Mesendoderm (in vitro differentiated cells): ENCODE measurements around the gene VWA5A. TPM values are rescaled to one million over a fixed set of nuclear protein-coding genes. Genes with fewer than 3 reads are reported as not detected.
A peak's percentile ranks its signal among the peaks of the same experiment; 100 is the strongest.

ENCODE experiments used
- DNase-seq: peaks from one replicate; pipeline ENCODE4 v3.0.0; 2013
- H2AK5ac ChIP-seq: 2 replicates; pipeline ENCODE4 v1.6.1; 2013; ENCODE audit warnings: low read length, inconsistent platforms
- H2BK120ac ChIP-seq: 2 replicates; pipeline ENCODE4 v1.6.1; 2013; ENCODE audit warnings: low read depth, mild to moderate bottlenecking, low read length, moderate library complexity, mixed read lengths
- H2BK15ac ChIP-seq: replicated peaks from 2 replicates; pipeline ENCODE4 v1.6.1; 2013; ENCODE audit warnings: low read depth, mild to moderate bottlenecking, moderate library complexity
- H2BK5ac ChIP-seq: 2 replicates; pipeline ENCODE4 v1.6.1; 2013; ENCODE audit warnings: low read length, inconsistent platforms
- H3K18ac ChIP-seq: 2 replicates; pipeline ENCODE4 v1.6.1; 2013; ENCODE audit warnings: mild to moderate bottlenecking, low read length, mixed read lengths
- H3K23ac ChIP-seq: one replicate; pipeline ENCODE4 v1.6.1; 2013; ENCODE audit warnings: low read length
- H3K27ac ChIP-seq: 2 replicates; pipeline ENCODE4 v1.5.1; 2013; ENCODE audit warnings: low read depth, mild to moderate bottlenecking, inconsistent platforms, low read length, moderate library complexity
- H3K27me3 ChIP-seq: 2 replicates; pipeline ENCODE4 v1.6.1; 2013; ENCODE audit warnings: low read length, control low read depth, mild to moderate bottlenecking, inconsistent platforms; ENCODE audit not compliant: insufficient read depth, poor library complexity
- H3K36me3 ChIP-seq: 2 replicates; pipeline ENCODE4 v1.6.1; 2013; ENCODE audit warnings: low read length, inconsistent platforms; ENCODE audit not compliant: control insufficient read depth, insufficient read depth
- H3K4ac ChIP-seq: one replicate; pipeline ENCODE4 v1.6.1; 2013; ENCODE audit warnings: low read depth, mild to moderate bottlenecking, low read length, moderate library complexity
- H3K4me1 ChIP-seq: 2 replicates; pipeline ENCODE4 v1.6.1; 2013; ENCODE audit warnings: low read depth, low read length, inconsistent platforms; ENCODE audit not compliant: control insufficient read depth
- H3K4me2 ChIP-seq: 2 replicates; pipeline ENCODE4 v1.6.1; 2013; ENCODE audit warnings: low read length
- H3K4me3 ChIP-seq: 2 replicates; pipeline ENCODE4 v1.5.1; 2013; ENCODE audit warnings: mild to moderate bottlenecking, low read length
- H3K56ac ChIP-seq: one replicate; pipeline ENCODE4 v1.6.1; 2013; ENCODE audit warnings: low read length
- H3K79me1 ChIP-seq: 2 replicates; pipeline ENCODE4 v1.6.1; 2013; ENCODE audit warnings: low read length, inconsistent platforms
- H3K79me2 ChIP-seq: 2 replicates; pipeline ENCODE4 v1.6.1; 2013; ENCODE audit warnings: mild to moderate bottlenecking, low read length; ENCODE audit not compliant: control insufficient read depth, insufficient read depth
- H3K9ac ChIP-seq: 2 replicates; pipeline ENCODE4 v1.6.1; 2013; ENCODE audit warnings: low read length, inconsistent platforms
- H4K5ac ChIP-seq: one replicate; pipeline ENCODE4 v1.6.1; 2013; ENCODE audit warnings: low read length
- H4K8ac ChIP-seq: one replicate; pipeline ENCODE4 v1.6.1; 2013; ENCODE audit warnings: low read depth, mild to moderate bottlenecking, control low read depth, low read length, moderate library complexity
- WGBS: extraction: QIAGEN DNeasy Blood & Tissue Kit; methylation state at CpG from one replicate; pipeline ENCODE4 v1.1.7; 2013; ENCODE audit warnings: low lambda C conversion rate, missing lambda C conversion rate; ENCODE audit not compliant: insufficient coverage; ENCODE audit errors: extremely low coverage; 5-methylcytosine and 5-hydroxymethylcytosine counted together
- polyA plus RNA-seq, 2 experiments: library from polyadenylated mRNA; stranded (reverse); fragments of 200-250 nt; gene quantifications; one replicate each; pipeline ENCODE4 v1.2.3, GENCODE V29; 2013

VWA5A gene, protein sequence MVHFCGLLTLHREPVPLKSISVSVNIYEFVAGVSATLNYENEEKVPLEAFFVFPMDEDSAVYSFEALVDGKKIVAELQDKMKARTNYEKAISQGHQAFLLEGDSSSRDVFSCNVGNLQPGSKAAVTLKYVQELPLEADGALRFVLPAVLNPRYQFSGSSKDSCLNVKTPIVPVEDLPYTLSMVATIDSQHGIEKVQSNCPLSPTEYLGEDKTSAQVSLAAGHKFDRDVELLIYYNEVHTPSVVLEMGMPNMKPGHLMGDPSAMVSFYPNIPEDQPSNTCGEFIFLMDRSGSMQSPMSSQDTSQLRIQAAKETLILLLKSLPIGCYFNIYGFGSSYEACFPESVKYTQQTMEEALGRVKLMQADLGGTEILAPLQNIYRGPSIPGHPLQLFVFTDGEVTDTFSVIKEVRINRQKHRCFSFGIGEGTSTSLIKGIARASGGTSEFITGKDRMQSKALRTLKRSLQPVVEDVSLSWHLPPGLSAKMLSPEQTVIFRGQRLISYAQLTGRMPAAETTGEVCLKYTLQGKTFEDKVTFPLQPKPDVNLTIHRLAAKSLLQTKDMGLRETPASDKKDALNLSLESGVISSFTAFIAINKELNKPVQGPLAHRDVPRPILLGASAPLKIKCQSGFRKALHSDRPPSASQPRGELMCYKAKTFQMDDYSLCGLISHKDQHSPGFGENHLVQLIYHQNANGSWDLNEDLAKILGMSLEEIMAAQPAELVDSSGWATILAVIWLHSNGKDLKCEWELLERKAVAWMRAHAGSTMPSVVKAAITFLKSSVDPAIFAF
- 11.3 TPM for polyA plus RNA-seq (2013, experiment 1 of 2)
- 11.7 TPM for polyA plus RNA-seq (2013, experiment 2 of 2)

- Histone ChIP-seq H3K18ac (peak within 1 kb of the TSS; percentile 89), H3K36me3 (peaks cover 5% of the 10 kb centered on the region), H3K56ac (peak within 1 kb of the TSS; percentile 91), H3K4me1 (peaks cover 3% of the 10 kb centered on the region), H3K23ac (no peak within 1 kb of the TSS), H3K4me2 (peak within 1 kb of the TSS; percentile 63), H3K9ac (peak within 1 kb of the TSS; percentile 86), H2BK15ac (no peak within 1 kb of the TSS), H3K4ac (peak within 1 kb of the TSS; percentile 87), H4K5ac (peak within 1 kb of the TSS; percentile 10), H3K79me1 (no peaks in the 10 kb centered on the region), H3K27ac (peak within 1 kb of the TSS; percentile 75), H2AK5ac (no peak within 1 kb of the TSS), H2BK5ac (peak within 1 kb of the TSS; percentile 82), H3K27me3 (no peaks in the 10 kb centered on the region), H4K8ac (no peak within 1 kb of the TSS), H3K79me2 (no peaks in the 10 kb centered on the region), H3K4me3 (peak within 1 kb of the TSS; percentile 76), H2BK120ac (peak within 1 kb of the TSS; percentile 56)
- peak; percentile 97 for DNase-seq
- no CpG with 5 or more reads among the region's 16 CpGs for WGBS
Measured at GRCh38 chr11:124114942-124115781, at the start of gene VWA5A. Gene VWA5A (plus strand): TSS chr11:124115450. CDS start chr11:124117512, 2,062 bp downstream.

- no peaks in the 10 kb centered on the region for H3K27me3 ChIP-seq
Measured at GRCh38 chr11:124068601-124069110, 46.6 kb upstream of the VWA5A start.

DNA sequence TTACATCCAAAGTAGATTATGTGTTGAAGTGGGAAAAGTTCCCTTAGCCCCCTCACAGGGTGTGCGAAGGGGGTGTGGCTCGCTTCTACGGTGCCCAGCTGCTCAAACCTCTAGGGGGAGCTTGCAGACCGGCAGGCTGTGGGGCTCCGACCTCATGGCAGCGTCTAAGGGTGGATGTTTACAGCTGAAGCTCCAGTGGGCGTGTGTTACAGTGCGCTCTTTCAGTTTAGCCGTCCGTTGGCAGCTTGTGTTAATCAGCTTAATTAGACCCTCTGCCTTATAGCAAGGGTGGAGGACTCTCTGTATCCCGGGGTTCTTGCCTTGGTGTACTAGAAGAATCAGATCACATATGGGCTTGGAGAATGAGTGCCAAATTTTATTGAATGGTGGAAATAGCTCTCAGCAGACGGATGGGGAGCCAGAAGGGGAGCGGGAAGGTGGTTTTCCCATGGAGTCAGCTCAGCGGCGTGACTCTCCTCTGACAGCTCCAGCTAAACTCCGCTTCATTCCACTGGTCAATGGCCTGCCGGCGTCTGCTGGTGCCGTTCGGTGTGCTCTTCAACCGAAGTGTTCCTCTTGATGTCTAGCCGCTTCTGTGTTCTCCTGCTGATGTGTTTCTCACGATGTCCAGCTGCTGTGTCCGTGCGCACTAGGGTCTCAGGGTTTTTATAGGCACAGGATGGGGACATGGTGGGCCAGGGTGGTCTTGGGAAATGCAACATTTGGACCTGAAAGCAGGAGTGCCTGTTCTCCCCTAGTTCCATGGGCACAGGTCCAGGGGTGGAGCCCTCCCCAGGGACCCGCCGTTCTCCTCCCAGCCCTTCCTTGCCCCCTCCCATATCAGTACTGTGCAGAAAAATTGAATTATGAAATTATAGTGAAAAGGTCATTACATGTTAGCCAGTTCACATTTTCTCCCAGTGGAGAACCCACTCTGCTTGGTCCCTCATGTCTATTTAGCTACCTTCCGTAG, 45.5 kb upstream of the VWA5A start:
- Histone ChIP-seq H2AK5ac (peak overlapping the region; percentile 70), H2BK15ac (no peak overlapping the region), H2BK5ac (peak overlapping the region; percentile 61), H3K79me1 (no peaks in the 10 kb centered on the region), H3K36me3 (no peaks in the 10 kb centered on the region), H3K23ac (no peak overlapping the region), H4K8ac (no peak overlapping the region), H3K27ac (no peak overlapping the region), H3K18ac (no peak overlapping the region), H3K4me2 (no peak overlapping the region), H3K27me3 (no peaks in the 10 kb centered on the region), H3K4ac (peak overlapping the region; percentile 37), H2BK120ac (no peak overlapping the region), H3K56ac (peak overlapping the region; percentile 47), H3K4me3 (no peak overlapping the region), H4K5ac (no peak overlapping the region), H3K4me1 (peaks cover 2% of the 10 kb centered on the region), H3K79me2 (no peaks in the 10 kb centered on the region), H3K9ac (peak overlapping the region; percentile 4)
- WGBS = no CpG with 5 or more reads among the region's 28 CpGs
- DNase-seq = peak; percentile 92

More at GRCh38 chr11:124068601-124069110, 46.6 kb upstream of the VWA5A start:
- H2BK120ac ChIP-seq = no peak overlapping the region
- H3K79me2 ChIP-seq = no peaks in the 10 kb centered on the region
- H3K56ac ChIP-seq = peak overlapping the region; percentile 45
- H3K4me2 ChIP-seq = no peak overlapping the region
- no CpG with 5 or more reads among the region's 4 CpGs for WGBS
- H3K36me3 ChIP-seq = no peaks in the 10 kb centered on the region
- no peak overlapping the region for H3K4me3 ChIP-seq
- no peaks in the 10 kb centered on the region for H3K79me1 ChIP-seq
- no peak overlapping the region for H3K27ac ChIP-seq
- H2AK5ac ChIP-seq = no peak overlapping the region
- H2BK15ac ChIP-seq = no peak overlapping the region
- no peak overlapping the region for H3K4ac ChIP-seq
- H4K5ac ChIP-seq = no peak overlapping the region
- H2BK5ac ChIP-seq = peak overlapping the region; percentile 73
- no peak overlapping the region for H3K23ac ChIP-seq
- H3K9ac ChIP-seq = no peak overlapping the region
- peak; percentile 94 for DNase-seq
- peaks cover 2% of the 10 kb centered on the region for H3K4me1 ChIP-seq
- no peak overlapping the region for H4K8ac ChIP-seq
- no peak overlapping the region for H3K18ac ChIP-seq

DNA sequence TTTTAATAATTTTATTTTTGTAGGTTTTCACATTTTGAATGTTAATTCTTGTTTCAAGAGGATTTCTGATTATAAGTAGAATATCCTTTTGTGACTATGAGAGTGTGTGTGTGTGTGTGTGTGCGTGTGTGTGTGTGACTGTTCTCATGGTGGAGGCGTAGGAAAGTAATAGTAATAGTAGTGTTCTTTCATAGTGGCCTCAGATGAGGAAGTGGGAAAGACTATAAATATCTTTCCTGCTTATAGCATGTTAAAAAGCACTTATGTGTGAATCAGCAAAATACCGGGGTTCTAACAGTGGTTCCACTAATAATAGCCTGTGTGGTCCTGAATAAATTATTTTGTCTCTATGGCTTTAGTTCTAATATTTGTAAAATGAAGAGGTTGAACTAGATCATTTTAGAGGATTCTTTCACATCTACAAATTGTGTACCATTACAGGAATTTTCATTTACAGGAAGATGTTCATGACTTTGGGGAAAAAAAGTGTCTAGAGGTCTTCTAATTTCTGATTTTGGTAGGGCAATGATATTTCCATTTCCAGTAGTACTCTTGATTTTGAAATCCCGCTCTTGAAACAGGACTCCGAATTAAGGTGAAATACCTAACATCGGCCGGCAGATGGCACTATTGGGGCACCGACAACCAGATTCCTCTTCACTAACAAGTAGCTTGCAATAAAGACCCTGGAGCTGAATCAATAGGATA, 44.2 kb upstream of the VWA5A start:
- no peak overlapping the region for H2AK5ac ChIP-seq
- no peaks in the 10 kb centered on the region for H3K79me2 ChIP-seq
- no peak overlapping the region for H3K9ac ChIP-seq
- no peak overlapping the region for H2BK120ac ChIP-seq
- H3K4me1 ChIP-seq = peaks cover 2% of the 10 kb centered on the region
- no peak overlapping the region for H2BK15ac ChIP-seq
- WGBS = no CpG with 5 or more reads among the region's 8 CpGs
- no peak overlapping the region for H3K4ac ChIP-seq
- no peak overlapping the region for H4K5ac ChIP-seq
- H3K79me1 ChIP-seq = no peaks in the 10 kb centered on the region
- no peak overlapping the region for H3K4me2 ChIP-seq
- H3K18ac ChIP-seq = no peak overlapping the region
- no peaks in the 10 kb centered on the region for H3K27me3 ChIP-seq
- no peaks in the 10 kb centered on the region for H3K36me3 ChIP-seq
- H2BK5ac ChIP-seq = no peak overlapping the region
- H3K56ac ChIP-seq = no peak overlapping the region
- H3K4me3 ChIP-seq = no peak overlapping the region
- DNase-seq = peak; percentile 79
- no peak overlapping the region for H3K27ac ChIP-seq
- H3K23ac ChIP-seq = no peak overlapping the region
- H4K8ac ChIP-seq = no peak overlapping the region
